Cerebellar cortex (tissue), 1 donor: Measurements from ENCODE around the gene CLIC6.
"Not testable (repeated sequence)": the region's sequence is repeated elsewhere in the genome, so short reads cannot be mapped to it uniquely, and the experiment has no call there.

Experiments used
- DNase-seq: peaks from one replicate; pipeline ENCODE4 v3.0.0-alpha.2; 2015; ENCODE audit warnings: low spot score

CLIC6 gene

GRCh38 chr21:34693192-34693810 is 24.5 kb downstream of the CLIC6 start:
- peak; percentile 55 for DNase-seq

- DNase-seq, result no peak
Observed at GRCh38 chr21:34695434-34695833, 26.6 kb downstream of the CLIC6 start.

GRCh38 chr21:34696121-34696520 is 27.3 kb downstream of the CLIC6 start:
- DNase-seq, result no peak

GRCh38 chr21:34697826-34698225 is 29.0 kb downstream of the CLIC6 start:
- no peak for DNase-seq

GRCh38 chr21:34698270-34699015 is 29.6 kb downstream of the CLIC6 start:
- DNase-seq, result no peak

- DNase-seq, result no peak
Observed at GRCh38 chr21:34700605-34701004, 31.8 kb downstream of the CLIC6 start.

GRCh38 chr21:34701726-34702125 is 32.9 kb downstream of the CLIC6 start:
- DNase-seq, result no peak

- DNase-seq, result no peak
Observed at GRCh38 chr21:34702341-34703170, 33.8 kb downstream of the CLIC6 start.

GRCh38 chr21:34703571-34703970 is 34.8 kb downstream of the CLIC6 start:
- DNase-seq, result no peak

GRCh38 chr21:34704119-34704518 is 35.3 kb downstream of the CLIC6 start:
- no peak for DNase-seq

GRCh38 chr21:34705011-34705410 is 36.2 kb downstream of the CLIC6 start:
- no peak for DNase-seq

GRCh38 chr21:34706337-34706736 is 37.5 kb downstream of the CLIC6 start:
- DNase-seq, result no peak

- DNase-seq, result no peak
Observed at GRCh38 chr21:34707876-34708325, 39.1 kb downstream of the CLIC6 start.

- DNase-seq, result no peak
Observed at GRCh38 chr21:34713621-34714020, 44.8 kb downstream of the CLIC6 start.

GRCh38 chr21:34715518-34715917 is 46.7 kb downstream of the CLIC6 start:
- no peak for DNase-seq

- no peak for DNase-seq
Observed at GRCh38 chr21:34715985-34716596, 47.3 kb downstream of the CLIC6 start.

GRCh38 chr21:34718529-34718928 is 49.7 kb downstream of the CLIC6 start:
- DNase-seq, result not testable (repeated sequence)

GRCh38 chr21:34722684-34723300 is 54.0 kb downstream of the CLIC6 start:
- DNase-seq, result no peak

- no peak for DNase-seq
Observed at GRCh38 chr21:34724131-34724856, 55.5 kb downstream of the CLIC6 start.

GRCh38 chr21:34724857-34725195 is 56.0 kb downstream of the CLIC6 start:
- DNase-seq, result no peak

GRCh38 chr21:34726627-34727337 is 58.0 kb downstream of the CLIC6 start:
- no peak for DNase-seq
